GM11168 (cell line): ENCODE results near the gene GJE1.
"Not testable (repeated sequence)": the region's sequence is repeated elsewhere in the genome, so short reads cannot be mapped to it uniquely, and the experiment has no call there.

Experiments used
- in situ Hi-C: fragments of 300-500 bp; cut with MboI; formaldehyde crosslinking; loops from one replicate; pipeline ENCODE4 v1.12.0; 2022; ENCODE audit warnings: low sequenced_read_pairs; ENCODE audit not compliant: unreplicated experiment

The GJE1 gene

GRCh38 chr6:142156758-142157068, 24.0 kb downstream of the GJE1 start:
- in situ Hi-C loops, result not testable (repeated sequence)

GRCh38 chr6:142162780-142163179, 30.1 kb downstream of the GJE1 start:
- in situ Hi-C loops, result no loop called here

GRCh38 chr6:142165227-142165626, 32.5 kb downstream of the GJE1 start:
- in situ Hi-C loops, result no loop called here

GRCh38 chr6:142167071-142167470, 34.3 kb downstream of the GJE1 start:
- in situ Hi-C loops, result no loop called here

- in situ Hi-C loops, result no loop called here
These were observed 34.8 kb downstream of the GJE1 start for GRCh38 chr6:142167486-142167885.

GRCh38 chr6:142171351-142171750, 38.6 kb downstream of the GJE1 start:
- in situ Hi-C loops, result no loop called here

GRCh38 chr6:142172758-142173157, 40.0 kb downstream of the GJE1 start:
- in situ Hi-C loops, result no loop called here

GRCh38 chr6:142173980-142174379, 41.3 kb downstream of the GJE1 start:
- in situ Hi-C loops, result no loop called here

GRCh38 chr6:142174703-142175102, 42.0 kb downstream of the GJE1 start:
- in situ Hi-C loops, result no loop called here

- in situ Hi-C loops, result no loop called here
These were observed 45.4 kb downstream of the GJE1 start for GRCh38 chr6:142178129-142178528.

GRCh38 chr6:142182004-142182403, 49.3 kb downstream of the GJE1 start:
- in situ Hi-C loops, result no loop called here

GRCh38 chr6:142183351-142183750, 50.6 kb downstream of the GJE1 start:
- in situ Hi-C loops, result no loop called here

- in situ Hi-C loops, result no loop called here
These were observed 51.6 kb downstream of the GJE1 start for GRCh38 chr6:142184307-142184706.
